Activated T-helper 2 cell treated with anti-CD3 and anti-CD28 coated beads, Interferon-gamma antibody, Interleukin-2, Interleukin-4, amounts not matched to agents 10 μg/mL and 5 μg/mL and 100 μg/mL, durations not matched to agents 14 hours and 24 hours and 36 hours (primary cell): ENCODE measurements around the gene DHX16. TPM values are rescaled to one million over a fixed set of nuclear protein-coding genes. Genes with fewer than 3 reads are reported as not detected.

Experiments used
- DNase-seq: peaks from one replicate; pipeline ENCODE4 v3.0.0; 2021; ENCODE audit warnings: low spot score
- H3K27ac Mint-ChIP-seq: one replicate; pipeline ENCODE4 v1.8.0; 2021; ENCODE audit warnings: mixed read lengths
- H3K27me3 Mint-ChIP-seq: one replicate; pipeline ENCODE4 v1.8.0; 2021; ENCODE audit warnings: low read depth, mixed read lengths
- H3K36me3 Mint-ChIP-seq: one replicate; pipeline ENCODE4 v1.8.0; 2021; ENCODE audit warnings: low read depth, mixed read lengths
- H3K4me1 Mint-ChIP-seq: one replicate; pipeline ENCODE4 v1.8.0; 2021; ENCODE audit warnings: low read depth, mixed read lengths
- H3K4me3 Mint-ChIP-seq: one replicate; pipeline ENCODE4 v1.8.0; 2021; ENCODE audit warnings: low read depth, mild to moderate bottlenecking, moderate library complexity, mixed read lengths
- H3K9me3 Mint-ChIP-seq: one replicate; pipeline ENCODE4 v1.8.0; 2021; ENCODE audit warnings: mixed read lengths
- intact Hi-C: fragments of 100-400 bp; cut with micrococcal nuclease; formaldehyde crosslinking; loops from one replicate; pipeline ENCODE4 v1.15.1; 2023
- total RNA-seq: library from RNA; stranded (reverse); gene quantifications from 2 replicates; pipeline ENCODE4 v1.2.3, GENCODE V29; 2022

The DHX16 gene
- total RNA-seq, 1 donor from 2014 or later = 48.4 TPM

DNA sequence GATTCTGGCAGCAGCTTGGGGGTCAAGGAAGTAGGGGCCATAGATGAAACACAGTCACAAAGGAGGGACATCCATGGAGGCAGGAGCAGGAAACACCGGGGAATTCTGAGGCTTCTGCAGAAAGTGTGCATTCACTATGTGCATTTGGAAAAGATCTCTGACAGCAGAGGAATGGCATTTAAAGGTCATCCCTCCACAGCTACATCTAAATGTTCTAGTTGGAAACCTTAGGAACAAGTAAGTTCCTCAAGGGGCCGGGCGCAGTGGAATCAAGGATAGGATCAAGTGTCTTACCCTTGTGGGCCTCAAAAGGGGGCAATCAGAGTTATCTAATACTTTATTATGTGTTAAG lies 17.1 kb downstream of the DHX16 start:
- no peaks in the 10 kb centered on the region for H3K27me3 Mint-ChIP-seq
- no peak for DNase-seq
- H3K4me1 Mint-ChIP-seq = no peaks in the 10 kb centered on the region
- no peak overlapping the region for H3K4me3 Mint-ChIP-seq
- no peaks in the 10 kb centered on the region for H3K9me3 Mint-ChIP-seq
- no peak overlapping the region for H3K27ac Mint-ChIP-seq
- peaks cover 75% of the 10 kb centered on the region for H3K36me3 Mint-ChIP-seq
- intact Hi-C loops = no loop called here

DNA sequence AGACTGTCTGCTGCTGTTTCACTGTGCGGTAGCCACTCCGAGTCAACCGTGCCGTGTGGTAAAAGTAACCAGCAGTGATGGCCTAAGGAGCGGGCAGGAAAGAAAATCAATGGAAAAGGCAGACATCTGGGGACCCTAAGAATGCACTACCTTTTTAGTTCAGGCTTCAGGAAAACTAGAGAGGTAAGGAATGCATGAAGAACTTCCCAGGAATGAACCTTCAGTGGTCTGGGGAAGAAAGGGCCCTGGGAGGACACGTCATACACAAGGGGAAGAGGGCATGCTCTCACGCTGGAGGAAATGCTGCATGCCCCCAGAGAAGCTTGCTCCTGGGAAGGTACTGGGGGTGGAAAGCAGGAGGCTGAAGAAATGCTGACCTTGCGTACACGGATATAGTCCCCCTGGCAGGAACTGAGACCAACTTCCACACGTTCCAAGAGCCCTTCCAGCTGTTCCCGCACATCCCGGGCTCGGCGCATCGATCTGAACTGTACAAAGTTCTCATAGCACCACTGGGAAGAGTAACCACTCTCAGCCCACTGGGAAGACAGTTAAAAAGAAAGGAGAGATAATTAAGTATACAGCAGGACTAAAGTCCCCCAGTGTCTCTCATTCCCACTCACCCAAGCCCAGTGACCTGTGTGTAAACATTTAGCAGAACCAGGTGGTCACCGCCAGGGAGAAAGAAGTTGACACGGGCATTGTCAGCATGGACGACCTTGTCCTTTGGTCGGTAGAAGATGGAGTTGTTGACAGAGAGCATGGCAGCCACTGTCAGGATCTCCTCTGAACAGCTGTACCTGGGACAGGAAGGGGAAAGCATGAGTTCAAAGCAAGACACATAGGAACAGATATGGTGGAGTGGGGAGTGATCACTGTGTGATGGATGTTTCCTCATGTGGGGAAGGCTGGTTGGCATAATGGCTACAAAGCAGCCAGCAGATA lies 17.7 kb downstream of the DHX16 start:
- intact Hi-C loops = no loop called here
- Mint-ChIP-seq H3K36me3 (peaks cover 73% of the 10 kb centered on the region), H3K9me3 (no peaks in the 10 kb centered on the region), H3K27ac (no peak overlapping the region), H3K4me1 (no peaks in the 10 kb centered on the region), H3K27me3 (no peaks in the 10 kb centered on the region), H3K4me3 (no peak overlapping the region)
- DNase-seq = no peak

DNA sequence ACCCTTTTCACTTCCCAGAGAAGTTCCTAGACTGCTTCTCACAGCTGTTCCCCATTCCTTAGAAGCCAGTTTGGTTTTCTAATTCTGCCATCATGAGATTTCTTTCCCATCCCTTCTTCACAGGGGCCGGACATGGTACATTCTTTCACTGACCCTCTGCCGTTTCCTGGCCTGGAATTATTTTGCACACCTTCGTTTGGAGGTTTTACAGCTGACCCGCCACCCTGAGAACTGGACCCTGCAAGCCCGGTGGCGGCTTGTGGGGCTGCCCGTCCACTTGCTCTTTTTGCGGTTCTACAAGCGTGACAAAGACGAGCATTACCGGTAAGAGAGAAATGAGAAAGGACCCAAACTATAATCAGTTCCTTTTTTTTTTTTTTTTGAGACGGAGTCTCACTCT lies 21.7 kb downstream of the DHX16 start:
- H3K9me3 Mint-ChIP-seq = no peaks in the 10 kb centered on the region
- peaks cover 13% of the 10 kb centered on the region for H3K4me1 Mint-ChIP-seq
- peaks cover 49% of the 10 kb centered on the region for H3K36me3 Mint-ChIP-seq
- no peak overlapping the region for H3K27ac Mint-ChIP-seq
- DNase-seq = no peak
- no peaks in the 10 kb centered on the region for H3K27me3 Mint-ChIP-seq
- H3K4me3 Mint-ChIP-seq = no peak overlapping the region
- intact Hi-C loops = no loop called here

DNA sequence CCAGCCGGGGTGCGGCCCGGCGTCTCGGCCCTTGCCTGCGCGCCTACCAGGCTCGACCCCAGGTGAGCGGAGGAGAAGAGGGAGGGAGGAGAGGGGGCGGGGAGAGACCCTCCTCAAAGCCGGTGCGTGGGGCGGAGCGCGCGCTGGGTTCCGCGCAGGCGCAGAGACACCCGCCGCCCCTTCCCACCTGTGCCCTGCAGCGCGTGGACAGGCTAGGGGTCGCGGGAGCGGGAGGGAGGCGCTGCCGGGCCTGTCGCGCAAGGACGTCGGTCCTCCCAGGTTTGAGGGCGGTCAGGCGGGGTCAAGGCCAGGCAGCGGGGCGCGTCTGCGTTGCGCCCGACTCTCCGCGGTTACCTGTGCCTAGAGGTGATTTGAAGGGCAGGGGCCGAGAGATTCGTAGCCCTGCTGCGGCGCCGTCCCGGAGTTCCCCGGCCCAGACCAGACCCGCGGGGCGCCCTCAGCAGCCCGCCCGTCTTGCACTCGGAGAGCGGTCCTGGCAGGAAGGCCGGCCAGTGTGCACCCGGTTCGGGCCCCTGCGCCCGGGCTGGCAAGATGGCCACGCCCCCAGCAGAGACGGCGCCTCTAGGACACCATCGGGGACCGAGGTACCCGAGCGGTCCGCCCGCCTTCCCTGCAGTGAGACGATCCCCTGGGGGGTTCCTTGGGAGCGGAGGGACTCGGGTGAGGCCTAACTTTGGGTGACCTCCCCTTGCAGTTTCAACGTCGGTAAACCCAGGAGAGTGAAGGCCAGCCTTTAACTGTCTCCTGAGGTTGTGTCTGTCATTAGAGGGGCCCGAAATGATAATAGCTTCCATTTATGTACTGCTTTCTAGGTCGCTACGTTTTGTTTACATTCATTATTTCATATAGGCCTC lies 25.3 kb downstream of the DHX16 start:
- peak; percentile 72 for DNase-seq
- no peaks in the 10 kb centered on the region for H3K27me3 Mint-ChIP-seq
- no peaks in the 10 kb centered on the region for H3K9me3 Mint-ChIP-seq
- peak overlapping the region; percentile 88 for H3K4me3 Mint-ChIP-seq
- peaks cover 18% of the 10 kb centered on the region for H3K4me1 Mint-ChIP-seq
- H3K36me3 Mint-ChIP-seq = peaks cover 43% of the 10 kb centered on the region
- peak overlapping the region; percentile 89 for H3K27ac Mint-ChIP-seq
- intact Hi-C loops = loop anchor here (1.0 kb wide), 5 partner anchors 21 to 90 kb away; partner anchors contain the start of genes ATAT1, DHX16, MDC1 and MRPS18B

DNA sequence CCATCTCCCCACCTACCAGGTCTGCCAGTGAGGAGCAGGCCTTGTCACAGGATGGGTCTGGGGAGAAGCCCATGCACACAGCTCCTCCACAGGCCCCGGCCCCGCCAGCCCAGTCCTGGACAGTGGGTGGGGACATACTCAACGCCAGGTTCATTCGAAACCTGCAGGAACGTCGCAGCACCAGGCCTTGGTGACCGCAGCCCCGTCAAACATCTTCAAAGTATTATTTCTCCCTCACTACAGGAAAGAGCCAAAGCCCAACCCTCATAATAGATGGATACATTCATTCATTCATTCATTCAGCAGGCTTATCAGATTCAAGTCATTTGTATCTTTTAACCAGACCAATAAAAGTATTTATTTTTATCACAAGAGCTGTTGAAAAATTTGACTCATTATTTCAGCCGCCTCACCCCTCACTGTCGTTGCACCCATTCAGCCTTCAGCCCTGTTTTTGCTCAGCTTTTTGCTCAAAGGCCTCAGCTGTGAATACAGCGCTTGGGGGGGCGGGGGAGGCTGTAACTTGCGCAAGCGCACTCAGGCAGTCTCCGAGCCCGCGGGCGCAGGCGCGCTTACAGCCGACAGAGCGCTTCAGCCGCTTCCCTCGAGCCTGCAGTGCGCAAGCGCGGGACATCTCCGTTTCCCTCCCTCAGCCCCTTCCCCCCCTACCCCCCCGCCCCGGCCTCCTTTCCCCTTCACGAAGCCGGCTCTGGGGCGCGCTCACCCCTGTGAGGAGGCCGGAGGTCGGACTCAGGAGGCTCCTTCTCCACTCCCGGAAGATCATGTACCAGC lies 26.2 kb downstream of the DHX16 start, which contains the start of gene C6orf136:
TSS of gene C6orf136 (plus strand) at position 684 of the 792 bp plus-strand sequence. CDS start at position 783, 99 bp downstream.
- no peaks in the 10 kb centered on the region for H3K9me3 Mint-ChIP-seq
- peaks cover 38% of the 10 kb centered on the region for H3K36me3 Mint-ChIP-seq
- intact Hi-C loops = loop anchor here (1.0 kb wide), 5 partner anchors 20 to 89 kb away; partner anchors contain the start of genes ATAT1, DHX16, MDC1 and MRPS18B
- H3K4me1 Mint-ChIP-seq = peaks cover 18% of the 10 kb centered on the region
- H3K27me3 Mint-ChIP-seq = no peaks in the 10 kb centered on the region
- peak; percentile 89 for DNase-seq
- H3K27ac Mint-ChIP-seq = peak within 1 kb of the TSS; percentile 89
- H3K4me3 Mint-ChIP-seq = peak within 1 kb of the TSS; percentile 88

DNA sequence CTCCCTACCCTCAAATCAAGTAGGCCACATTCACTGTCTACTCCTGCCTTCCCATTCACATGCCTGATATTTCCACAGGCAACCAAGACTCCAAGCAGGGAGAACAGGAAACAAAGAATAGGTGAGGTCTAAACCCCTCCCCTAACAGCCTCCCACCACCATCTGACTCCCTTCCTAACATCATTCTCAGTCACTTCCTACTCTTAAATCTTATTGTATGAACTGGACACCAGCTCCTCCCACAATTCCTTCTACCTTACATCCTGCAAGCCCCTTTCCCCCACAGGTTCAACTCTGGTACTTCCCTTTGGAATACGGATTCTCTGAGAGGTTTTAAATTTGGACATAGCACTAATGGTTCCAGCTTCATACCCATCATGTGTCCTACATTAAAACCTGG lies 26.8 kb downstream of the DHX16 start:
- intact Hi-C loops = no loop called here
- Mint-ChIP-seq H3K36me3 (peaks cover 40% of the 10 kb centered on the region), H3K4me3 (peak overlapping the region; percentile 88), H3K4me1 (peaks cover 22% of the 10 kb centered on the region), H3K27ac (no peak overlapping the region), H3K27me3 (no peaks in the 10 kb centered on the region), H3K9me3 (no peaks in the 10 kb centered on the region)
- no peak for DNase-seq

DNA sequence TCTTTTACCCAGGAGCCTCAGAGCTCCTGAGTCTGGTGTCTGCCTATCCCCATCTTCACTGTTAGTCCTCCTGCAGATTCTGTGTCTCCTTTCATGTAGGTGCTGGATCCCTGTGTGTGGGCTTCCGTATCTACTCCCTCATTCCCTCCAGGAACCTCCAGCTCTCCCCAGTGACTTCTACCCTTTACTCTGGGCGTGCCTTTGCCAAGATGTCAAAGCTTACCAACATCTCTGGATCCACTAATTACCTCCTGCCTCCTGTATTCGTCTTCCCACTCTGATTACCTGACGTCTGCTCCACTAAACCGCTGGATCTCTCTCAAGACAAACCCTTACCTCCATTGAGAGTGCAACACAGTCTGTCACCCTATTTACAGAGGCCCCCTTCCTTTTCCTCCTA lies 28.0 kb downstream of the DHX16 start:
- no peak overlapping the region for H3K27ac Mint-ChIP-seq
- intact Hi-C loops = no loop called here
- H3K4me3 Mint-ChIP-seq = no peak overlapping the region
- no peaks in the 10 kb centered on the region for H3K27me3 Mint-ChIP-seq
- H3K4me1 Mint-ChIP-seq = peaks cover 26% of the 10 kb centered on the region
- DNase-seq = no peak
- H3K36me3 Mint-ChIP-seq = peaks cover 39% of the 10 kb centered on the region
- no peaks in the 10 kb centered on the region for H3K9me3 Mint-ChIP-seq

DNA sequence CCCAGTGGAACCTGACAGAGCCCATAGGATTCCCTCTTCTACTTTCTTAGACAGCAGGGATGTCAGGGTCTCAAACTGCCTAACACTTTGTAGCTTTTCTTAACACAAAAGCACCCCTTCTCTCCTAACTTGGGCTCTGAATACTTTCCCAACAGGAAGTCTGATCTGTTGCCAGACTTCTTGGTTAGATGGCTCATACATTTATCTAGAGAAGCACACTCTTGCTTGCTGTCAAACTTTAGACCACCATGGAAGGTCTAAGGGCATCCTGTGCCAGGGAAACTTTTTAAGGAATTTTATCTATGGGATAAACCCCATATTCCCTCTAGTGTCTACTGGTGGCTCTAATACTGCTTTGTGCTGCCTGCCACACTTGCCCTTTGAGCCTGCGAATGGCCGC lies 29.1 kb downstream of the DHX16 start:
- H3K4me1 Mint-ChIP-seq = peaks cover 26% of the 10 kb centered on the region
- H3K9me3 Mint-ChIP-seq = no peaks in the 10 kb centered on the region
- DNase-seq = no peak
- no peak overlapping the region for H3K4me3 Mint-ChIP-seq
- H3K27me3 Mint-ChIP-seq = no peaks in the 10 kb centered on the region
- H3K36me3 Mint-ChIP-seq = peaks cover 35% of the 10 kb centered on the region
- H3K27ac Mint-ChIP-seq = no peak overlapping the region
- intact Hi-C loops = no loop called here

DNA sequence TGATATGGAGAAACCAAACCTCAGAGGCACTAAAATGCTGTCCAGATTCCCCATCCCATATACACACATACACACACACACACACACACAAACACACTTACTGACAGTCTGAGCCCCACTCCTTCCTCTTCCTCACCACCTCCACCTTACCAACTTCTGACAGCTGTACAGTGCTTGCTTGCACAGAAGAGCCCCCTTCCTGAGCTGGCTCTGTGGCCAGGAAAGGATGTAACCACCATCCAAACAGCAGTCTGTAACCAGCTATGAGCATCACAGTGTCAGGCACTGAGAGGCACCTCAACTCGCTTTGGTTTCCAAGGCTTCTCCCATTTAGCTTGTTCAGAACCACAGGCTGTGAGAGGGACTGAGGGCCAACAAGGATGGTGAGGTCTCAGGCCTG lies 31.8 kb downstream of the DHX16 start:
- Mint-ChIP-seq H3K9me3 (no peaks in the 10 kb centered on the region), H3K27me3 (no peaks in the 10 kb centered on the region), H3K4me3 (no peak overlapping the region), H3K36me3 (peaks cover 34% of the 10 kb centered on the region), H3K27ac (no peak overlapping the region), H3K4me1 (peaks cover 13% of the 10 kb centered on the region)
- intact Hi-C loops = no loop called here
- DNase-seq = no peak

DNA sequence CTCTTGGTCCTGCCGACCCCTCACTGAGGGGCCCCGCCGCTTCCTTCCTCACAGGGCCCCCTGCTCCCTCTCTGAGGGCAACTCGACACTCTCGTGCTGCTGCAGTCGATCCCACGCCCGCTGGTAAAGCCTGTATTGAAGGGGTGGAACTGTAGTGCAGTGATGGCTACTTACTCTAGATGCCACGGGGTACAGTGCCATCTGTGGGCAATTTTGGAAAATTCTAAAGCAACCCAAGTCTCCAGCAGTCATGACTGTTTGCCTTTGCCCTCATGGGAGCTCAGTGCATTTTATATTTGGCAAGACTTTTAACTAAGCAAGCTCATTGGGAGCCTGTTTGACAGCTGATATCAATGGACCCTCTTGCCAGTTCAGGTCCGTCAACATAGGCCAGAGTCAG lies 32.3 kb downstream of the DHX16 start:
- Mint-ChIP-seq H3K27me3 (no peaks in the 10 kb centered on the region), H3K27ac (no peak overlapping the region), H3K4me1 (peaks cover 8% of the 10 kb centered on the region), H3K4me3 (no peak overlapping the region), H3K9me3 (no peaks in the 10 kb centered on the region), H3K36me3 (peaks cover 34% of the 10 kb centered on the region)
- intact Hi-C loops = no loop called here
- no peak for DNase-seq

DNA sequence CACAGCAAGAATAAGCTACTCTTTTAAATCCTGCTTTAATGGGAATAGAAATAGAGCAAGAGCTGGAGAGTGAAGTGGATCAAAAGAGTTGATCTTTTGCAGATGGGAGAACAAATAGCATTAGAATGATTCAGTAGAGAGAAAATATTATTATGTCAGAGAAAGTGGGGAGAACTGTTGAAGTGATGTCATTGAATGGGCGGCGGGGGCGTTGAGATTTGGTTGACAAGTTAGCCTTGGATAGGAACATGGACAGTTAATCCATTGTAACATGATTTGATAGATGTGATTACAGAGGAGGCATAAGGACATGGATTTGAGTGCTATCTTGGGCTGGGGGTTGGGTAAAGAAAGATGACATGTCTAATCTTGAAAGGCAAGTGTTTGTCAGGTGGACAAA lies 37.0 kb downstream of the DHX16 start:
- Mint-ChIP-seq H3K27ac (no peak overlapping the region), H3K4me3 (no peak overlapping the region), H3K36me3 (peaks cover 32% of the 10 kb centered on the region), H3K27me3 (no peaks in the 10 kb centered on the region), H3K4me1 (peaks cover 6% of the 10 kb centered on the region), H3K9me3 (no peaks in the 10 kb centered on the region)
- no peak for DNase-seq
- intact Hi-C loops = no loop called here
